ENCODE data around the gene KRT84. TPM values are rescaled to one million over a fixed set of nuclear protein-coding genes. Genes with fewer than 3 reads are reported as not detected.
"Not testable (repeated sequence)": the region's sequence is repeated elsewhere in the genome, so short reads cannot be mapped to it uniquely, and the experiment has no call there.

The KRT84 gene
- total RNA-seq, 3 donors from 2014 or later: not detected

GRCh38 chr12:52346593-52346992 lies 38.9 kb downstream of the KRT84 start:
- Histone ChIP-seq H3K27ac (peak overlapping the region; percentile 45 to 68), H3K36me3 (no peaks in the 10 kb centered on the region), H3K4me1 (no peaks in the 10 kb centered on the region), H3K9me3 (peaks cover 4 to 14% of the 10 kb centered on the region in 2 donors), H3K4me3 (no peak overlapping the region), H3K27me3 (no peaks in the 10 kb centered on the region)
- TF ChIP-seq CTCF (IDR thresholded peaks at IDR 0.05) (no peak), POLR2AphosphoS5 (IDR thresholded peaks at IDR 0.05) (no peak)
- intact Hi-C loops (cut with DNase I; ENCODE audit: low total_unique reads): no loop called here
- DNase-seq (ENCODE audit: low spot score in 2 of 2): no peak

- intact Hi-C loops (cut with DNase I; ENCODE audit: low total_unique reads); H3K4me3 ChIP-seq; H3K36me3 ChIP-seq; H3K27me3 ChIP-seq; H3K4me1 ChIP-seq; DNase-seq (ENCODE audit: low spot score in 2 of 2): not testable (repeated sequence)
- Histone ChIP-seq H3K9me3 (peaks cover 4 to 14% of the 10 kb centered on the region in 2 donors), H3K27ac (peak overlapping the region; percentile 7 to 45)
These were observed 40.4 kb downstream of the KRT84 start for GRCh38 chr12:52345041-52345440.

- no peak overlapping the region for H3K27ac ChIP-seq
- DNase-seq (ENCODE audit: low spot score in 2 of 2): no peak
- no peaks in the 10 kb centered on the region for H3K36me3 ChIP-seq
- intact Hi-C loops (cut with DNase I; ENCODE audit: low total_unique reads): no loop called here
- no peaks in the 10 kb centered on the region for H3K4me1 ChIP-seq
- TF ChIP-seq POLR2AphosphoS5 (IDR thresholded peaks at IDR 0.05) (no peak), CTCF (IDR thresholded peaks at IDR 0.05) (no peak)
- H3K9me3 ChIP-seq: peaks cover 4 to 14% of the 10 kb centered on the region in 2 donors
- no peaks in the 10 kb centered on the region for H3K27me3 ChIP-seq
- H3K4me3 ChIP-seq: no peak overlapping the region
These were observed 41.3 kb downstream of the KRT84 start for GRCh38 chr12:52344111-52344510.

- TF ChIP-seq CTCF (IDR thresholded peaks at IDR 0.05) (no peak), POLR2A (IDR thresholded peaks at IDR 0.05) (no peak)
- Histone ChIP-seq H3K9me3 (peaks cover 4 to 14% of the 10 kb centered on the region in 2 donors), H3K4me1 (no peaks in the 10 kb centered on the region), H3K4me3 (no peak overlapping the region), H3K36me3 (no peaks in the 10 kb centered on the region), H3K27ac (no peak overlapping the region), H3K27me3 (no peaks in the 10 kb centered on the region)
- no peak for DNase-seq (ENCODE audit: low spot score in 2 of 2)
- intact Hi-C loops (cut with DNase I; ENCODE audit: low total_unique reads): no loop called here
These were observed 41.9 kb downstream of the KRT84 start for GRCh38 chr12:52343550-52343949.

GRCh38 chr12:52342781-52343490 lies 42.5 kb downstream of the KRT84 start:
- no peaks in the 10 kb centered on the region for H3K36me3 ChIP-seq
- H3K27ac ChIP-seq: no peak overlapping the region
- TF ChIP-seq POLR2A (IDR thresholded peaks at IDR 0.05) (no peak), CTCF (IDR thresholded peaks at IDR 0.05) (no peak), POLR2AphosphoS5 (IDR thresholded peaks at IDR 0.05) (no peak)
- H3K4me1 ChIP-seq: no peaks in the 10 kb centered on the region
- no peak overlapping the region for H3K4me3 ChIP-seq
- intact Hi-C loops (cut with DNase I; ENCODE audit: low total_unique reads): no loop called here
- peaks cover 4 to 14% of the 10 kb centered on the region in 2 donors for H3K9me3 ChIP-seq
- H3K27me3 ChIP-seq: no peaks in the 10 kb centered on the region
- DNase-seq (ENCODE audit: low spot score in 2 of 2): no peak

Measured in breast epithelium (tissue), 4 donors.